B cell (primary cell): ENCODE measurements around the gene MOGAT1. TPM values are rescaled to one million over a fixed set of nuclear protein-coding genes. Genes with fewer than 3 reads are reported as not detected.
A peak's percentile ranks its signal among the peaks of the same experiment; 100 is the strongest.

Experiments used
- ATAC-seq: fragments of 200-7000 bp; cut with Tn5 transposase; one replicate; pipeline ENCODE4 v1.10.0; 2021; ENCODE audit warnings: low read depth, mild to moderate bottlenecking, moderate number of reproducible peaks, moderate library complexity
- CTCF ChIA-PET: fragments of 350-600 bp; sonication (Branson Sonifier 250); formaldehyde crosslinking; loops from one replicate; lab custom pipeline; 2021; ENCODE audit warnings: antibody characterized with exemption, inconsistent platforms; lab: Charles Lee
- POLR2A ChIA-PET: fragments of 350-600 bp; sonication (Branson Sonifier 250); formaldehyde crosslinking; loops from one replicate; lab custom pipeline; 2021; ENCODE audit warnings: antibody characterized with exemption; lab: Charles Lee
- DNase-seq: peaks from one replicate; pipeline ENCODE4 v3.0.0; 2013
- H2AFZ ChIP-seq: 2 replicates; pipeline ENCODE4 v1.6.1; 2012; ENCODE audit warnings: mild to moderate bottlenecking, low read depth, low read length; ENCODE audit not compliant: insufficient read depth, poor library complexity, severe bottlenecking
- H3K27ac ChIP-seq, 2 donors: 1 replicate in 1 of 2; 2 replicates in 1 of 2; pipeline ENCODE4 v1.5.1; 2012 to 2013; ENCODE audit warnings: low read length in 2 of 2, mild to moderate bottlenecking in 2 of 2, moderate library complexity in 1 of 2
- H3K27me3 ChIP-seq, 4 experiments: fragments of 200-600 bp in 1 of 4; sonication (generic) in 1 of 4; replicated peaks in 1 of 4; 1 replicate in 2 of 4; 2 replicates in 2 of 4; pipeline versions ENCODE4 v1.6.1 to v1.7.0; 2013 to 2016; ENCODE audit warnings: low read length in 3 of 4, mild to moderate bottlenecking in 2 of 4, mixed read lengths in 1 of 4, moderate library complexity in 1 of 4; ENCODE audit not compliant: insufficient read depth in 4 of 4, control insufficient read depth in 3 of 4; ENCODE audit errors: control extremely low read depth in 1 of 4
- H3K36me3 ChIP-seq, 2 experiments: replicated peaks in 1 of 2; 1 replicate in 1 of 2; 2 replicates in 1 of 2; pipeline versions ENCODE4 v1.6.1 to v1.7.1; 2013; ENCODE audit warnings: low read length in 1 of 2; ENCODE audit not compliant: insufficient read depth in 2 of 2, control insufficient read depth in 1 of 2; ENCODE audit errors: control extremely low read depth in 1 of 2, extremely low read depth in 1 of 2
- H3K4me1 ChIP-seq, 2 donors: fragments of 200-600 bp in 1 of 2; sonication (generic) in 1 of 2; 1 replicate in 1 of 2; 2 replicates in 1 of 2; pipeline versions ENCODE4 v1.5.1 to v1.6.1; 2013 to 2017; ENCODE audit warnings: low read length in 2 of 2; ENCODE audit not compliant: control insufficient read depth in 2 of 2, insufficient read depth in 2 of 2
- H3K4me2 ChIP-seq: replicated peaks from 2 replicates; pipeline ENCODE3; 2012; ENCODE audit warnings: mild to moderate bottlenecking, low read depth, low read length; ENCODE audit not compliant: poor library complexity, severe bottlenecking
- H3K4me3 ChIP-seq, 5 experiments: fragments of 200-600 bp in 1 of 5; sonication (generic) in 1 of 5; 1 replicate in 3 of 5; 2 replicates in 2 of 5; pipeline versions ENCODE4 v1.5.1 to v1.7.0; 2011 to 2016; ENCODE audit warnings: low read length in 4 of 5, mild to moderate bottlenecking in 4 of 5, low read depth in 2 of 5, control low read depth in 1 of 5, moderate library complexity in 1 of 5; ENCODE audit not compliant: insufficient read depth in 1 of 5; ENCODE audit errors: control extremely low read depth in 1 of 5, extremely low read depth in 1 of 5
- H3K79me2 ChIP-seq: fragments of 200-600 bp; sonication (generic); one replicate; pipeline ENCODE4 v1.6.0; 2016; ENCODE audit warnings: low read length; ENCODE audit not compliant: control insufficient read depth, insufficient read depth
- H3K9ac ChIP-seq: fragments of 200-600 bp; sonication (generic); 2 replicates; pipeline ENCODE4 v1.6.1; 2017; ENCODE audit warnings: mild to moderate bottlenecking, low read length, moderate library complexity
- H3K9me3 ChIP-seq, 3 donors: one replicate each; pipeline versions ENCODE4 v1.6.1 to v1.7.1; 2013; ENCODE audit warnings: low read length in 2 of 3; ENCODE audit not compliant: control insufficient read depth in 2 of 3, insufficient read depth in 1 of 3; ENCODE audit errors: control extremely low read depth in 1 of 3
- H4K20me1 ChIP-seq: 2 replicates; pipeline ENCODE4 v1.6.0; 2012; ENCODE audit warnings: mild to moderate bottlenecking, low read length; ENCODE audit not compliant: insufficient read depth, control insufficient read depth, poor library complexity, severe bottlenecking
- H3K27ac Mint-ChIP-seq: one replicate; pipeline ENCODE4 v1.8.0; 2021; ENCODE audit warnings: mixed read lengths
- H3K27me3 Mint-ChIP-seq: one replicate; pipeline ENCODE4 v1.8.0; 2021; ENCODE audit warnings: mixed read lengths
- H3K4me1 Mint-ChIP-seq: one replicate; pipeline ENCODE4 v1.8.0; 2021; ENCODE audit warnings: mixed read lengths
- H3K4me3 Mint-ChIP-seq: one replicate; pipeline ENCODE4 v1.8.0; 2021; ENCODE audit warnings: mixed read lengths
- H3K9me3 Mint-ChIP-seq: one replicate; pipeline ENCODE4 v1.8.0; 2022; ENCODE audit warnings: mixed read lengths; ENCODE audit not compliant: insufficient read depth
- CTCF ChIP-seq: fragments of 200-600 bp; IDR thresholded peaks from one replicate; pipeline ENCODE4 v1.8.0; 2022; ENCODE audit warnings: antibody characterized with exemption, mild to moderate bottlenecking
- EZH2 ChIP-seq: IDR thresholded peaks from 2 replicates; pipeline ENCODE4 v1.6.1; 2012; ENCODE audit warnings: borderline replicate concordance, low read depth, mild to moderate bottlenecking, moderate library complexity, low read length; ENCODE audit not compliant: insufficient read depth, poor library complexity, severe bottlenecking
- WGBS: methylation state at CpG from one replicate; pipeline ENCODE4 v1.1.5; 2013; ENCODE audit warnings: missing lambda C conversion rate; ENCODE audit not compliant: insufficient coverage; 5-methylcytosine and 5-hydroxymethylcytosine counted together
- intact Hi-C: fragments of 100-400 bp; cut with micrococcal nuclease; formaldehyde crosslinking; loops from one replicate; pipeline ENCODE4 v1.10.0; 2022
- polyA plus RNA-seq: library from polyadenylated mRNA; depleted of rRNA; stranded (reverse); fragments of >200 nt; gene quantifications from 2 replicates; pipeline ENCODE4 v1.2.3, GENCODE V29; 2012
- total RNA-seq, 2 donors: library from RNA; stranded (reverse); fragments of 120-200 nt in 1 of 2; gene quantifications; 1 replicate in 1 of 2; 2 replicates in 1 of 2; pipeline versions ENCODE4 v1.2.3 to v1.2.4, GENCODE V29; 2013 to 2022

MOGAT1 gene
- total and polyA plus RNA-seq, 2 donors (not counting 1 experiment from before 2014, with no cell fraction given): not detected

- ChIA-PET POLR2A (no interaction called here), CTCF (interaction anchor here (0.9 to 1.6 kb wide), 2 partner anchors 32 to 34 kb away, joined by 3 to 4 read pairs; no protein-coding TSS in a partner anchor)
- Mint-ChIP-seq H3K4me3 (peak overlapping the region; percentile 99), H3K9me3 (no peaks in the 10 kb centered on the region), H3K4me1 (peaks cover 39% of the 10 kb centered on the region), H3K27me3 (no peaks in the 10 kb centered on the region), H3K27ac (peak overlapping the region; percentile 100)
- Histone ChIP-seq H3K36me3 (no peaks in the 10 kb centered on the region), H3K79me2 (peaks cover 42% of the 10 kb centered on the region), H4K20me1 (peaks cover 23% of the 10 kb centered on the region), H3K9me3 (no peaks in the 10 kb centered on the region), H3K4me2 (peak overlapping the region; percentile 83), H3K4me1 (peaks cover 21 to 26% of the 10 kb centered on the region in 2 donors), H3K27me3 (no peaks in the 10 kb centered on the region), H3K27ac (peak overlapping the region; percentile 98), H2AFZ (peak overlapping the region; percentile 98), H3K4me3 (peak overlapping the region; percentile 72 to 95 (median 93)), H3K9ac (peak overlapping the region; percentile 98)
- intact Hi-C loops: loop anchor here (1.0 to 10.0 kb wide), 5 partner anchors 34 to 1928 kb away; partner anchors contain the start of genes ACSL3, CUL3 and MRPL44
- ATAC-seq (peak; percentile 3), DNase-seq (peak; percentile 10)
- WGBS: 67% methylated on average over 1 of the region's 13 CpGs
- TF ChIP-seq EZH2: no peak
- TF ChIP-seq CTCF: no peak
Measured at GRCh38 chr2:222656526-222657446, 14.7 kb upstream of the MOGAT1 start.

GRCh38 chr2:222663479-222663878 lies 8.0 kb upstream of the MOGAT1 start:
- POLR2A ChIA-PET: no interaction called here
- Histone ChIP-seq H3K4me2 (no peak overlapping the region), H3K4me1 (no peaks in the 10 kb centered on the region), H3K79me2 (no peaks in the 10 kb centered on the region), H2AFZ (no peak overlapping the region), H3K9ac (no peak overlapping the region), H3K27ac (no peak overlapping the region), H3K4me3 (no peak overlapping the region), H3K9me3 (peaks cover 0 to 1% (median 0%) of the 10 kb centered on the region in 3 donors), H3K27me3 (peaks cover 0 to 2% (median 0%) of the 10 kb centered on the region in 4 experiments), H3K36me3 (no peaks in the 10 kb centered on the region), H4K20me1 (no peaks in the 10 kb centered on the region)
- no peak for TF ChIP-seq CTCF
- no peak for TF ChIP-seq EZH2
- H3K4me3 Mint-ChIP-seq: no peak overlapping the region
- 80% methylated on average over 2 of the region's 3 CpGs for WGBS
- DNase-seq: no peak
- CTCF ChIA-PET: no interaction called here
- H3K27me3 Mint-ChIP-seq: peaks cover 16% of the 10 kb centered on the region
- H3K27ac Mint-ChIP-seq: no peak overlapping the region
- no peaks in the 10 kb centered on the region for H3K9me3 Mint-ChIP-seq
- intact Hi-C loops: no loop called here
- ATAC-seq: no peak
- no peaks in the 10 kb centered on the region for H3K4me1 Mint-ChIP-seq
